Brain microvascular endothelial cell (primary cell): ENCODE results near the gene ADAM11.
"Not testable (repeated sequence)": the region's sequence is repeated elsewhere in the genome, so short reads cannot be mapped to it uniquely, and the experiment has no call there.

Source experiments
- DNase-seq: peaks from one replicate; pipeline ENCODE4 v3.0.0-alpha.2; 2020
- H3K27ac ChIP-seq: fragments of 250-450 bp; sonication (Bioruptor Pico); 2 replicates; pipeline ENCODE4 v1.5.1; 2020; ENCODE audit warnings: mild to moderate bottlenecking, moderate library complexity
- H3K27me3 ChIP-seq: fragments of 250-450 bp; sonication (Bioruptor Pico); replicated peaks from 2 replicates; pipeline ENCODE4 v1.5.1; 2020; ENCODE audit warnings: mild to moderate bottlenecking
- H3K36me3 ChIP-seq: fragments of 250-450 bp; sonication (Bioruptor Pico); replicated peaks from 2 replicates; pipeline ENCODE4 v1.5.1; 2020; ENCODE audit warnings: mild to moderate bottlenecking
- H3K4me3 ChIP-seq: 2 replicates; pipeline ENCODE4 v1.5.1; 2011; ENCODE audit warnings: low read depth, mild to moderate bottlenecking, control low read depth, low read length, moderate library complexity
- CTCF ChIP-seq: IDR thresholded peaks from 2 replicates; pipeline ENCODE4 v1.5.1; 2011; ENCODE audit warnings: low read depth, mild to moderate bottlenecking, moderate library complexity, low read length, control low read depth, inconsistent platforms; ENCODE audit errors: missing control alignments
- in situ Hi-C: cut with HindIII; loops from 2 replicates; pipeline ENCODE4 v1.10.0; 2017; ENCODE audit warnings: low sequenced_read_pairs, low pct_ligation_motif_present

Gene ADAM11

GRCh38 chr17:44736551-44737240 lies 22.1 kb upstream of the ADAM11 start:
- DNase-seq, result no peak
- in situ Hi-C loops, result no loop called here

GRCh38 chr17:44738214-44738906 lies 20.4 kb upstream of the ADAM11 start:
- Histone ChIP-seq H3K36me3 (no peaks in the 10 kb centered on the region), H3K27me3 (no peaks in the 10 kb centered on the region), H3K27ac (no peak overlapping the region), H3K4me3 (no peak overlapping the region)
- DNase-seq, result no peak
- TF ChIP-seq CTCF, result no peak
- in situ Hi-C loops, result no loop called here

More at GRCh38 chr17:44736551-44737240, 22.1 kb upstream of the ADAM11 start:
- H3K27me3 ChIP-seq, result no peaks in the 10 kb centered on the region
- no peak overlapping the region for H3K4me3 ChIP-seq
- no peak for TF ChIP-seq CTCF
- H3K36me3 ChIP-seq, result no peaks in the 10 kb centered on the region
- H3K27ac ChIP-seq, result no peak overlapping the region

- no peaks in the 10 kb centered on the region for H3K36me3 ChIP-seq
These were observed 17.5 kb upstream of the ADAM11 start for GRCh38 chr17:44741316-44741715.

GRCh38 chr17:44745301-44745700 lies 13.5 kb upstream of the ADAM11 start:
- H3K4me3 ChIP-seq, result no peak overlapping the region
- DNase-seq, result no peak
- no peak for TF ChIP-seq CTCF
- no peaks in the 10 kb centered on the region for H3K27me3 ChIP-seq
- in situ Hi-C loops, result no loop called here
- H3K27ac ChIP-seq, result no peak overlapping the region
- no peaks in the 10 kb centered on the region for H3K36me3 ChIP-seq

More at GRCh38 chr17:44741316-44741715, 17.5 kb upstream of the ADAM11 start:
- H3K4me3 ChIP-seq, result no peak overlapping the region
- TF ChIP-seq CTCF, result no peak
- no peak for DNase-seq
- H3K27ac ChIP-seq, result no peak overlapping the region
- in situ Hi-C loops, result no loop called here
- H3K27me3 ChIP-seq, result no peaks in the 10 kb centered on the region

- H3K27ac ChIP-seq, H3K27me3 ChIP-seq, in situ Hi-C loops, H3K4me3 ChIP-seq, DNase-seq, H3K36me3 ChIP-seq: not testable (repeated sequence)
These were observed 13.1 kb upstream of the ADAM11 start for GRCh38 chr17:44745738-44746137.

DNA sequence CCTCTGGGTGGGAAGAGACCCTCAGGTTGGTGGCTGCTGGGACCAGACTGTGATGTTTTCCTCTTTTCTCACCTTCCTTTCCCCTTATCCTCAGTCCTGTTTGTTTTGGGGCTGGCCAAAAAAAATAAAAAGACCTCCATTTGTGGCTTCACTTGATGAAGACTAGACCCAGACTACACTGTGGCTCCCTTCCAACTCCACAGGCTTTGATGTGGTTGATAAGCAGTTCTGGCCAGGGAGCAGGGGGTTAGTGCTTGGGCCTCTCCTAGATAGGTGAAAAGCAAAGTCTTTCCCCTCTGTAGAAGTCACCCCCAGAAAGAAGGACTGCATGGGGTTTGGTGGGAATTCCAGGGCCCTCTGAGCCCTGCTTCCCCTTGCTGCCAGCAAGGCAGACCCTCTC lies 11.2 kb upstream of the ADAM11 start:
- no peaks in the 10 kb centered on the region for H3K36me3 ChIP-seq
- DNase-seq, result no peak
- in situ Hi-C loops, result no loop called here
- H3K27ac ChIP-seq, result no peak overlapping the region
- no peak overlapping the region for H3K4me3 ChIP-seq
- no peaks in the 10 kb centered on the region for H3K27me3 ChIP-seq
- no peak for TF ChIP-seq CTCF
